Activated CD4-positive, CD25-positive, alpha-beta regulatory T cell treated with anti-CD3 and anti-CD28 coated beads, Interleukin-2, amount 50 U/mL, for 24 hours (primary cell): ENCODE results near the gene MPRIP.
"Not testable (repeated sequence)": the region's sequence is repeated elsewhere in the genome, so short reads cannot be mapped to it uniquely, and the experiment has no call there.

Experiments used
- ATAC-seq, 2 donors: fragments of 150-1000 bp; cut with Tn5 transposase; one replicate each; pipeline ENCODE4 v1.10.0; 2021; ENCODE audit warnings: mild to moderate bottlenecking in 1 of 2, moderate library complexity in 1 of 2

MPRIP gene

GRCh38 chr17:17191346-17191792 lies 149.1 kb downstream of the MPRIP start:
- no peak for ATAC-seq

GRCh38 chr17:17191961-17192381 lies 149.7 kb downstream of the MPRIP start:
- no peak for ATAC-seq

GRCh38 chr17:17195466-17195865 lies 153.2 kb downstream of the MPRIP start:
- not testable (repeated sequence) for ATAC-seq

GRCh38 chr17:17196776-17197175 lies 154.5 kb downstream of the MPRIP start:
- no peak for ATAC-seq

GRCh38 chr17:17198281-17198680 lies 156.0 kb downstream of the MPRIP start:
- ATAC-seq, result no peak

- no peak for ATAC-seq
These were observed 158.1 kb downstream of the MPRIP start for GRCh38 chr17:17200311-17200710.

- no peak for ATAC-seq
These were observed 158.6 kb downstream of the MPRIP start for GRCh38 chr17:17200831-17201230.

GRCh38 chr17:17201271-17201670 lies 159.0 kb downstream of the MPRIP start:
- no peak for ATAC-seq

- ATAC-seq, result no peak
These were observed 159.7 kb downstream of the MPRIP start for GRCh38 chr17:17201907-17202306.

GRCh38 chr17:17203173-17203730 lies 161.0 kb downstream of the MPRIP start:
- no peak for ATAC-seq

- ATAC-seq, result no peak
These were observed 161.9 kb downstream of the MPRIP start for GRCh38 chr17:17204041-17204591.

- ATAC-seq, result no peak
These were observed 162.5 kb downstream of the MPRIP start for GRCh38 chr17:17204635-17205231.

GRCh38 chr17:17205368-17206123 lies 163.3 kb downstream of the MPRIP start:
- ATAC-seq, result peak; percentile 65 to 70

- peak; percentile 65 to 71 for ATAC-seq
These were observed 164.1 kb downstream of the MPRIP start, which contains the start of gene PLD6 for GRCh38 chr17:17206124-17206912. Gene PLD6, minus strand, starts transcription at chr17:17206333. Its CDS starts 47 bp downstream, at chr17:17206286.

GRCh38 chr17:17206913-17207335 lies 164.7 kb downstream of the MPRIP start:
- ATAC-seq, result no peak

- ATAC-seq, result no peak
These were observed 165.7 kb downstream of the MPRIP start for GRCh38 chr17:17207998-17208397.

GRCh38 chr17:17213775-17214174 lies 171.5 kb downstream of the MPRIP start:
- ATAC-seq, result no peak

GRCh38 chr17:17214646-17215436 lies 172.6 kb downstream of the MPRIP start:
- ATAC-seq, result no peak

- ATAC-seq, result no peak
These were observed 173.3 kb downstream of the MPRIP start for GRCh38 chr17:17215575-17215974.

GRCh38 chr17:17216236-17216635 lies 174.0 kb downstream of the MPRIP start:
- no peak for ATAC-seq

GRCh38 chr17:17216776-17217175 lies 174.5 kb downstream of the MPRIP start:
- no peak for ATAC-seq

GRCh38 chr17:17217995-17218394 lies 175.7 kb downstream of the MPRIP start:
- ATAC-seq, result no peak
